Duodenal mucosa (tissue), 2 donors: ENCODE data around the gene BLACAT1.
"Not testable (repeated sequence)": the region's sequence is repeated elsewhere in the genome, so short reads cannot be mapped to it uniquely, and the experiment has no call there.

Experiments
- H3K27ac ChIP-seq: one replicate; pipeline ENCODE4 v1.7.0; 2013; ENCODE audit warnings: low read depth, low read length
- H3K27me3 ChIP-seq, 2 donors: one replicate each; pipeline ENCODE4 v1.7.0; 2013; ENCODE audit warnings: low read length in 2 of 2, control low read depth in 1 of 2; ENCODE audit not compliant: insufficient read depth in 2 of 2, control insufficient read depth in 1 of 2
- H3K36me3 ChIP-seq, 2 donors: one replicate each; pipeline ENCODE4 v1.7.0; 2013; ENCODE audit warnings: low read length in 2 of 2, control low read depth in 1 of 2; ENCODE audit not compliant: insufficient read depth in 2 of 2, control insufficient read depth in 1 of 2
- H3K4me1 ChIP-seq, 2 donors: one replicate each; pipeline ENCODE4 v1.7.0; 2013; ENCODE audit warnings: low read length in 2 of 2, control low read depth in 1 of 2; ENCODE audit not compliant: insufficient read depth in 2 of 2, control insufficient read depth in 1 of 2
- H3K4me3 ChIP-seq, 2 donors: one replicate each; pipeline ENCODE4 v1.7.0; 2013; ENCODE audit warnings: low read length in 2 of 2, low read depth in 1 of 2
- H3K9ac ChIP-seq, 2 donors: one replicate each; pipeline ENCODE4 v1.7.0; 2013; ENCODE audit warnings: low read length in 2 of 2, low read depth in 1 of 2
- H3K9me3 ChIP-seq, 2 donors: one replicate each; pipeline ENCODE4 v1.7.0; 2013; ENCODE audit warnings: low read length in 2 of 2, control low read depth in 1 of 2; ENCODE audit not compliant: control insufficient read depth in 1 of 2

The BLACAT1 gene

DNA sequence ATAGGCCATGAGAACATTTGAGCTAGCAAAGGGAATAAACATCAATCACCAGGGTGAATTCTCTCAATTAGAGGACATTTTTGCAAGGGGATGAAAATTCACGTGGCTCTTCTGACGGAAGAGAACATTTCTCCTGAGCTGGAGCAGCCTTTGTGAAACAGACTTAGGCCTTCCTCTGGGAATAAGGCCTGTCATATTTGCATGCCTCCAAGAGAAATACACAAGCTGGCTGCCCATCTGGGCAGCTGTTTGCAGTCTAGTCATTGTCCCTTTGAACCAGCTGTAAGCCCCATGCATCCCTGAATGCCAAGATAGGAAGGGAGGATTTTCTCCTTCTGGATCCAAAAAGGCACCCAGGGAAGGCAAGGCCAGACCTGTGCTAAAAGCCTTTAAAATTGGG is 39.5 kb downstream of the BLACAT1 start:
- Histone ChIP-seq H3K27ac (no peak overlapping the region), H3K9ac (no peak overlapping the region), H3K4me3 (no peak overlapping the region)

DNA sequence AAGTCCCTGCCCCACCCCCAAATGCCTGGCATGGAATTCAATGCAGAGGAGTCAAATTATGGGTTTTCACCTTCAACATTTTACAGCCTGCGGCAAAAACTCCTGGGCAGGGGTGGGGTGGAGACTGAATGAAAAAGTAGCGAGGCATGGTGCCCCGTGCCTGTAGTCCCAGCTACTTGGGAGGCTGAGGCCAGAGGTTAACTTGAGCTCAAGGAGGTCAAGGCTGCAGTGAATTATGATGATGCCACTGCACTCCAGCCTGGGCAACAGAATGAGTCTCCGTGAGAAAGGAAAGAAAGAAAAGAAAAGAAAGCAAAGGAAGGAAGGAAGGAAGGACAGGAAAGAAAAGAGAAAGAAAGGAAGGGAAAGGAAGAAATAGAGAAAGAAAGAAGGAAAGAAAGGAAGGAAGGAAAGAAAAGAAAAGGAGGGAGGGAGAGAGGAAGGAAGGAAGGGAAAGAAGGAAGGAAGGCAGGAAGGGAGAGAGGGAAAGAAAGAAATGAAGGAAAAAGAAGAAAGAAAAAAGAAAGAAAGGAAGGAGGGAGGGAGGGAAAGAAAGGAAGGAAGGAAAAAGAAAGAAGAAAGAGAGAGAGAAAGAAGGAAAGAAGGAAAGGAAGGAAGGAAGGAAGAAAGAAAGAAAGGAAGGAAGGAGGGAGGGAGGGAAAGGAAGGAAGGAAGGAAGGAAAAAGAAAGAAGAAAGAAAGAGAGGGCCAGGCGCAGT is 45.1 kb downstream of the BLACAT1 start:
- no peak overlapping the region for H3K9ac ChIP-seq
- no peak overlapping the region for H3K4me3 ChIP-seq

More for the DNA sequence above, 39.5 kb downstream of the BLACAT1 start:
- H3K27me3 ChIP-seq = no peaks in the 10 kb centered on the region
- no peaks in the 10 kb centered on the region for H3K9me3 ChIP-seq
- H3K36me3 ChIP-seq = no peaks in the 10 kb centered on the region
- H3K4me1 ChIP-seq = no peaks in the 10 kb centered on the region

DNA sequence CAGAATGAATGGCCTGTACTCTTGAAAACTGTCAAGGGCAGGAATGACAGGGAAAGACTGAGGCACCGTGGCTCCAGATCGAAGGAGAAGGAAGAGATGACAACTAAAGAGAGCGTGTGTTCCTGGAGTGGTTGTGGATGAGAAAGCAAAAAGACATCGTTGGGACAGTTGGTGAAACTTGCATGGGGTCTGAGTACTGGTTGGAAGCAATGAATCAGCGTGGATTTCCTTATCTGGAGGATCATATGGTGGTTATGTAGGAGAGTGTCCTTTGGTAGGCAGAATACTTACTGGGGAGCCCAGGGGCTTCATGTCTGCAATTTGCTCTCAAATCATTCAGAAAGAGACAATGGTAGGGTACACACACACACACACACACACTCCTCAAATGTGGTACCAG is 47.9 kb downstream of the BLACAT1 start:
- Histone ChIP-seq H3K9me3 (no peaks in the 10 kb centered on the region), H3K4me3 (no peak overlapping the region), H3K27ac (no peak overlapping the region), H3K36me3 (no peaks in the 10 kb centered on the region), H3K27me3 (no peaks in the 10 kb centered on the region), H3K4me1 (no peaks in the 10 kb centered on the region), H3K9ac (no peak overlapping the region)

More for the DNA sequence above, 45.1 kb downstream of the BLACAT1 start:
- Histone ChIP-seq H3K9me3 (no peaks in the 10 kb centered on the region), H3K27me3 (no peaks in the 10 kb centered on the region), H3K36me3 (no peaks in the 10 kb centered on the region), H3K27ac (no peak overlapping the region), H3K4me1 (no peaks in the 10 kb centered on the region)

- H3K27ac ChIP-seq, H3K4me3 ChIP-seq, H3K36me3 ChIP-seq, H3K9ac ChIP-seq, H3K4me1 ChIP-seq, H3K9me3 ChIP-seq, H3K27me3 ChIP-seq: not testable (repeated sequence)
Observed at GRCh38 chr1:205406252-205406651, 49.6 kb downstream of the BLACAT1 start.
